GM12874 (cell line): ENCODE measurements around the gene SURF4.

ENCODE experiments used
- TF ChIP-seq, protein P1 (sequence below): IDR thresholded peaks from 2 replicates; pipeline ENCODE4 v1.5.1; 2011; ENCODE audit warnings: low read depth, mild to moderate bottlenecking, control low read depth, low read length, moderate library complexity; ENCODE audit not compliant: insufficient read depth

Gene SURF4

GRCh38 chr9:133375724-133376654 lies at the start of gene SURF4, which contains the start of gene STKLD1:
Gene SURF4, minus strand, starts transcription at chr9:133376060. Its CDS starts 91 bp downstream, at chr9:133375969.
Gene STKLD1, plus strand, starts transcription at chr9:133376366. Its CDS starts 108 bp downstream, at chr9:133376474.
- TF ChIP-seq, protein P1, sequence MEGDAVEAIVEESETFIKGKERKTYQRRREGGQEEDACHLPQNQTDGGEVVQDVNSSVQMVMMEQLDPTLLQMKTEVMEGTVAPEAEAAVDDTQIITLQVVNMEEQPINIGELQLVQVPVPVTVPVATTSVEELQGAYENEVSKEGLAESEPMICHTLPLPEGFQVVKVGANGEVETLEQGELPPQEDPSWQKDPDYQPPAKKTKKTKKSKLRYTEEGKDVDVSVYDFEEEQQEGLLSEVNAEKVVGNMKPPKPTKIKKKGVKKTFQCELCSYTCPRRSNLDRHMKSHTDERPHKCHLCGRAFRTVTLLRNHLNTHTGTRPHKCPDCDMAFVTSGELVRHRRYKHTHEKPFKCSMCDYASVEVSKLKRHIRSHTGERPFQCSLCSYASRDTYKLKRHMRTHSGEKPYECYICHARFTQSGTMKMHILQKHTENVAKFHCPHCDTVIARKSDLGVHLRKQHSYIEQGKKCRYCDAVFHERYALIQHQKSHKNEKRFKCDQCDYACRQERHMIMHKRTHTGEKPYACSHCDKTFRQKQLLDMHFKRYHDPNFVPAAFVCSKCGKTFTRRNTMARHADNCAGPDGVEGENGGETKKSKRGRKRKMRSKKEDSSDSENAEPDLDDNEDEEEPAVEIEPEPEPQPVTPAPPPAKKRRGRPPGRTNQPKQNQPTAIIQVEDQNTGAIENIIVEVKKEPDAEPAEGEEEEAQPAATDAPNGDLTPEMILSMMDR = no peak

DNA sequence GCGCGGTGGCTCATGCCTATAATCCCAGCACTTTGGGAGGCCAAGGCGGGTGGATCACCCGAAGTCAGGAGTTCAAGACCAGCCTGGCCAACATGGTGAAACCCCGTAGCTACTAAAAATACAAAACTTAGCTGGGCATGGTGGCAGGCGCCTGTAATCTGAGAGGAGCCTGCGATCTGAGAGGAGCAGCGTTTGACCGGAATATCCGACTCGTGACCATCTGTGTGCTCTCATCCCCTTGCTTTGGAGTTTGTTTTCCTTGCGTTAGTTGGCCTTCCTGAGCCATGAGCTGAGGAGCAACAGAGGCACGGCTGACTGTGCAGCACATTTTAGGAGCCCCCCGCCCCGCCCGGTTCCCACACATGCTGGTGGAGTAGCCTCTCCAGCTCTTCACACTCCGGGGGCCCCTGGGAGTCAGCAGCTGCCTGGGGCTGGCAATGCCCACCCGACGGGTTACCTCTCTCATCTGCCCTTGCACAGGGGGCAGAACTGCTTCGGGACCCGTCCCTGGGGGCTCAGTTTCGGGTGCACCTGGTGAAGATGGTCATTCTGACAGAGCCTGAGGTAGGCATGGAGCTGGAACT lies 49.3 kb upstream of the SURF4 start:
- TF ChIP-seq, protein P1 = no peak

GRCh38 chr9:133424187-133424586 lies 48.3 kb upstream of the SURF4 start:
- TF ChIP-seq, protein P1 = no peak

DNA sequence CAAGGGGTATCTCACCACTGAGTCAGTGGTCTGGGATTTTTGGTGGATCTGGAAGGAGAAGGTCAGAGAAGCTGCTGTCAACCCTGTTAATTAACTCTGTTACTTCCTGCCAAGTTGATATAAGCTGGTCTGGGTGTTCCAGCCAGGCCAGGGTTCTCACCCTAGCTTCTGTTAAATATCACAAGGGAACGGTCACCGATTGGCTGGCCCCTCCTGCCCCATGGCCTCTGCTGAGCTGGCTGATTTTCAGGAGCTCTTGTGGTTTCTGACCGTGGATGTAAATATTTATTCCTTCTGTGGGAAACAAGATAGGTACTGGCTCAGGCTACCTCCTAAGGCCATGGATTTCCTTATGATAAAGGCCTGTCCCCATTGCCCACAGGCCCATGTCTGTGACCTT lies 47.4 kb upstream of the SURF4 start:
- TF ChIP-seq, protein P1 = no peak

GRCh38 chr9:133421615-133422542 lies 46.0 kb upstream of the SURF4 start, which contains the start of gene ADAMTS13:
Gene ADAMTS13, plus strand, starts transcription at chr9:133422367. Its CDS starts 77 bp downstream, at chr9:133422444.
- TF ChIP-seq, protein P1 = peak; percentile 54; the same call in 1 of the 2 replicates

GRCh38 chr9:133420392-133420827 lies 44.5 kb upstream of the SURF4 start:
- TF ChIP-seq, protein P1 = no peak
